Measurements from ENCODE around the gene CASQ1. TPM values are rescaled to one million over a fixed set of nuclear protein-coding genes. Genes with fewer than 3 reads are reported as not detected.
A peak's percentile ranks its signal among the peaks of the same experiment; 100 is the strongest.

CASQ1 gene
- polyA plus RNA-seq, 1 donor from 2014 or later, result not detected

GRCh38 chr1:160192234-160192633 is 1.9 kb downstream of the CASQ1 start:
- TF ChIP-seq RAD21 (conservative IDR thresholded peaks at IDR 0.05) (no peak), POLR2AphosphoS5 (IDR thresholded peaks at IDR 0.05) (no peak), MXI1 (conservative IDR thresholded peaks at IDR 0.05; ENCODE audit: poor library complexity, severe bottlenecking) (no peak), EP300 (conservative IDR thresholded peaks at IDR 0.05; ENCODE audit: poor library complexity, severe bottlenecking) (no peak), EZH2 (IDR thresholded peaks at IDR 0.05; ENCODE audit: borderline replicate concordance, insufficient read depth, low read length, poor library complexity, severe bottlenecking) (no peak), REST (IDR thresholded peaks at IDR 0.05; ENCODE audit: borderline replicate concordance) (no peak), SMC3 (conservative IDR thresholded peaks at IDR 0.05; ENCODE audit: poor library complexity) (no peak), CTCF (IDR thresholded peaks at IDR 0.05; ENCODE audit: poor library complexity, severe bottlenecking) (no peak), TAF1 (IDR thresholded peaks at IDR 0.05; ENCODE audit: low read depth) (no peak)
- Histone ChIP-seq H3K4me3 (ENCODE audit: low read length) (no peak overlapping the region), H3F3A (ENCODE audit: insufficient read depth, low read length, poor library complexity, severe bottlenecking) (no peaks in the 10 kb centered on the region), H2AFZ (ENCODE audit: low read depth, low read length) (no peak overlapping the region), H3K9ac (ENCODE audit: low read length) (no peak overlapping the region), H3K9me3 (ENCODE audit: low read length) (no peaks in the 10 kb centered on the region), H3K9me2 (ENCODE audit: insufficient read depth, low read length) (no peaks in the 10 kb centered on the region), H3K36me3 (ENCODE audit: insufficient read depth, low read length) (no peaks in the 10 kb centered on the region), H4K20me1 (ENCODE audit: insufficient read depth) (no peaks in the 10 kb centered on the region), H3K4me2 (ENCODE audit: low read length) (no peak overlapping the region), H3K27ac (ENCODE audit: low read length) (no peak overlapping the region), H3K27me3 (ENCODE audit: insufficient read depth, low read depth, low read length) (no peaks in the 10 kb centered on the region), H3K79me2 (replicated peaks; ENCODE audit: insufficient read depth, low read length) (no peaks in the 10 kb centered on the region)

DNA sequence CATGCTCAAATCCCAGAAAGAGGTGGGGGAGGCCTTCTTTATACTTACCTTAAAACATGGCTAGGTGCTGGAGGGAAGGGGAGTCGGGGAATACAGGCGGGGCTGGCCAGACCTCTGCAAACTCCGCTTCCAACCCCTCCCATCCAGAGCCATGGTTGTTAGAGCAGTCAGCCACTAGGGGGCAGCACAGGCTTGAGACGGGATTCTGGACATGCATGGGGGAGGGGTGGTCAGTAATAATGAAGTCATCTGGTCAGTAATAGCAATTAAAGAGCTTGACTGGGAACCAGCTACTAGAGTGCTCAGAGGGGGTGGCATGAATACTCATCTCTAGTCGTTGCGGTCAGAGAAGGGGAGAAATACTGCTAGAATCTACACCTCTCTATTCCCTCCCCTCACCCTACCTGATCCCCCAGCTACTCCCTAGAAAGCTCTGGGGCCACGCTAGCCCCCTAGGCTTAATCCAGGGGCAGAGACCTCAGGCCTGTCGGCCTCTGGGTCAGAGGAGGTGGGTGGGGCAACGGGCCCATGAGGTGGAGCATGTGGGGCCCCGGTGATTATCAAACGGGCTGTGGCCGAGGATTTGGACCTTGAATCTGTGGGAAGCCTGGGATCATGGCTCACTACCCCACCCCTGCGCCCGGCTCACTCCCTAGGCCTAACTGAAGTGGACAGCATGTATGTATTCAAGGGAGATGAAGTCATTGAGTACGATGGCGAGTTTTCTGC is 2.9 kb downstream of the CASQ1 start:
- no peak overlapping the region for H2AFZ ChIP-seq (ENCODE audit: low read depth, low read length)
- no peaks in the 10 kb centered on the region for H4K20me1 ChIP-seq (ENCODE audit: insufficient read depth)
- no peaks in the 10 kb centered on the region for H3K27me3 ChIP-seq (ENCODE audit: insufficient read depth, low read depth, low read length)
- no peaks in the 10 kb centered on the region for H3K36me3 ChIP-seq (ENCODE audit: insufficient read depth, low read length)
- H3K9me2 ChIP-seq (ENCODE audit: insufficient read depth, low read length), result no peaks in the 10 kb centered on the region
- no peak for TF ChIP-seq POLR2AphosphoS5 (IDR thresholded peaks at IDR 0.05)
- TF ChIP-seq REST (IDR thresholded peaks at IDR 0.05; ENCODE audit: borderline replicate concordance), result no peak
- peak; percentile 97 for TF ChIP-seq CTCF (IDR thresholded peaks at IDR 0.05; ENCODE audit: poor library complexity, severe bottlenecking)
- TF ChIP-seq RAD21 (conservative IDR thresholded peaks at IDR 0.05), result peak; percentile 93
- no peak for TF ChIP-seq EZH2 (IDR thresholded peaks at IDR 0.05; ENCODE audit: borderline replicate concordance, insufficient read depth, low read length, poor library complexity, severe bottlenecking)
- TF ChIP-seq SMC3 (conservative IDR thresholded peaks at IDR 0.05; ENCODE audit: poor library complexity), result peak; percentile 94
- TF ChIP-seq MXI1 (conservative IDR thresholded peaks at IDR 0.05; ENCODE audit: poor library complexity, severe bottlenecking), result peak; percentile 14
- no peak overlapping the region for H3K27ac ChIP-seq (ENCODE audit: low read length)
- no peak overlapping the region for H3K4me3 ChIP-seq (ENCODE audit: low read length)
- H3K79me2 ChIP-seq (replicated peaks; ENCODE audit: insufficient read depth, low read length), result no peaks in the 10 kb centered on the region
- H3K9ac ChIP-seq (ENCODE audit: low read length), result peak overlapping the region; percentile 5
- H3K4me2 ChIP-seq (ENCODE audit: low read length), result no peak overlapping the region
- no peaks in the 10 kb centered on the region for H3K9me3 ChIP-seq (ENCODE audit: low read length)
- H3F3A ChIP-seq (ENCODE audit: insufficient read depth, low read length, poor library complexity, severe bottlenecking), result no peaks in the 10 kb centered on the region
